GM19035 (cell line): ENCODE results near the gene THAP12.
"Not testable (repeated sequence)": the region's sequence is repeated elsewhere in the genome, so short reads cannot be mapped to it uniquely, and the experiment has no call there.

ENCODE experiments used
- ATAC-seq: cut with Tn5 transposase; IDR thresholded peaks from one replicate; pipeline ENCODE4 v1.9.1; 2021; ENCODE audit not compliant: unreplicated experiment

THAP12 gene

DNA sequence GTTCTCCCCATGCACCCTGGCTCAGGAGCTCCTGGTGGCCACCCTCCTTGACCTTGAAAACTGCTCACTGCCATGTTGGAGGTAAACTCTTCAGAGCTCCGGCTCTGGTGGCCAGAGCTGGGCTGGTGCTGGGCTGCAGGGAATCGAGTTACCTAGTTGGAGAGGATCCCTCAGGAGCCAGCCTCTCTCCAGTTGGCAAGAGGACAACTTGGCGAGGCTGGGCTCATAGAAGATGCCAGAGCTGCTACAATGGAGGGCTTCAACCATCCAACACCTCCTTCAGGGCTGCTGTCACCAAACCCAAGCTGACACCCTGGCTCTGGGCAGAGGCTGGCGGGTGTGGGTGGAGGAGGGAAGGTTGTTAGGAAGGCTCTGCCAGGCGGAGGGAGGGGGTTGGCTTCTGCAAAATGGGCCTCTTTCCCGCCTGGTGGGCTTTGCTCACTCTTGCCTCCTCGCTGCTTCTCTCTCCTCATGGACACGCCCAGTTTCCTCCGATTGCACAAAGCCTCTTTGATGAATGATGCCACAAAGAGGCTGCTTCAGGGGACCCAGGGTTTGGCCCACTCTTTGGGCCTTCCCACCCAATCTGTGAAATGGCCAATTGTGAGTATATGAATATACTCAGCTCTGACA lies 53.1 kb downstream of the THAP12 start:
- ATAC-seq: no peak

GRCh38 chr11:76327202-76327601 lies 53.7 kb downstream of the THAP12 start:
- ATAC-seq: no peak

DNA sequence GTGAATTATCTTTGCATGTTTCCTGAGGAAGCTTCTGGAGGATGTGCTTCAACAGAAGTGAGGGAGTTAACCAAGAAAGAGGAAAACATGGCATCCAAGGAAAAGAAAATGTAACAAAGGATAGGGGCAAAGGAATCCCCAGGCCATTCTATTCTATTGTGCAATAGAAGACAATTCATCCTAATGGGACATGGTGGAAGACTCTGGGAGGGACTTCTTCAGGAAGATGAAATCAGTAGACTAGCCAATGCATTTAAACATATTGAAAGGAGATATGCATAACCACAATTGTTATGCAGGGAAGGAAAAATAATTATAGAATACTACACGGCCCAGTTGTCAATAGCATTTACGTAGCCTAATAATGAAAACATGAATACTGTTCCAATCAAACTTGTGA lies 55.7 kb downstream of the THAP12 start:
- ATAC-seq: no peak

GRCh38 chr11:76323804-76324203 lies 57.1 kb downstream of the THAP12 start:
- no peak for ATAC-seq

DNA sequence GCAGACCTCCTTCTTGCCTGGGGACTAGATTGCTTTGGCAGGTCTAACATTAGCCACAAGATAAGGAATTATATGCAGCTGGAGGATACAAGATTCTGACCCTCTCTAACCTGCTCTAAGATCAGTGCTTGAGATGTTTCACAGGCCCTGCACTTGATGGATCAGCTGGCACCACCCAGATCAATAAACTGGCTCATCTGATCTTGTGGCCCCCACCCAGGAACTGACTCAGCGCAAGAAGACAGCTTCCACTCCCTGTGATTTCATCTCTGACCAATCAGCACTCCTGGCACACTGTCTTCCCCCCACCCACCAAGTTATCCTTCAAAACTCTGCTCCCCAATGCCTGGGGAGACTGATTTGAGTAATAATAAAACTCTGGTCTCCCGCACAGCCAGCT lies 57.6 kb downstream of the THAP12 start:
- ATAC-seq: not testable (repeated sequence)

DNA sequence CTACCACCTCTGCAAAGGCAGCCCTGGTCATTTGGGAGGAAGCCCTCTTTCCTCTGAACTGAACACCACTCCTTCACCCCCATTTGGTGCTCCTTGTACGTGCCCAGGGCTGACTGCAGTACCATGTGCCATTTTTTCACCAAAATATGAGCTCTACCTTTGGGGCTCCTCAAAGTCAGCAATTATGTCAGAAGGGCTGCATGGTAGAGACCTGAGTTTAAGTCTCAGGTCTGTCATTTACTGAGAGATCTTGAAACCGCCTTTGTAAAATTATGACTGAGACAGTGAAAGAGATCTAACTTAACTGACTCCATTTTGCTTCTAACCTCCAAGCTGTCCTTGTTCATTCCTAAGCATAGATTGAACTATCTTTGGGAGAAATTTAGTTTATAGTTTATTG lies 58.0 kb downstream of the THAP12 start:
- no peak for ATAC-seq

DNA sequence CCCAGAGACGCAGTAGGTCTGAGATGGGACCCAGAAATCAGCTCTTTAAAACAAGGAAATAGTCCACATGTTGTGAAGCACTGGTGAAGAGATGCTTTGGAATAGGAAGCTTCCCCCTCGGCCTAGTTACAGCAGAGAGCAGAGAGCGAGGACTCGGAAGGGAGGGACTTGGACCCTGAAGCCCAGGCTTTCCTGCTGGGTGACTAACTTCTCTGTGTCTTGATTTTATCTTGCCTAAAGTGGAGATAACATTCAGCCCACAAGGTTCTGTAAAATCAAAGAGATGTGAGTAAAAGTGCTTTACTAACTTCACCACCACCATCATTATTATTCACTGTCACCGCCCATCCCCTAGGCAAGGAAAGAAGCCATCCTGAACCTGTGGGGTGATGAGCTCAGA lies 58.4 kb downstream of the THAP12 start:
- ATAC-seq: no peak

GRCh38 chr11:76321820-76322524 lies 59.0 kb downstream of the THAP12 start:
- ATAC-seq: no peak

DNA sequence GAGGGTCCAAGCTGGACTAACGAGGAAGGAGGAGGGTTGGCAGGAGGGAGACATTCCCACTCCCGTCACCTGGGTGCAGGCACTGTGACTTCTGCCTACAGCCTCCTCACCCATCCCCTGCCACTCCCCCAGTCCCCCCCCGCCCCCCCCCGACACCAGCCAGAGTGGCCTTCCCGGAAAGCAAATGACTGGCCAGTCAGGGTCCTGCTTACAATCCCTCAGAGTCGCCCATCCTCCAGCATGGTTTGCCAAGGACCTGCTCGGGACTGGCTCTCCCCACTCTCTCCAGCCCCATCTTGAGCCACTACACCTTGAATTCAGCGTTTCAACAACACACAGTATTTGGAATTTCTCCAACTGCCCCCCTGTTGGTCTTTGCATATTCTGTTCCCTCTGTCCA lies 59.6 kb downstream of the THAP12 start:
- no peak for ATAC-seq

- no peak for ATAC-seq
Measured at GRCh38 chr11:76320929-76321328, 60.0 kb downstream of the THAP12 start.

- ATAC-seq: not testable (repeated sequence)
Measured at GRCh38 chr11:76319798-76320197, 61.1 kb downstream of the THAP12 start.

DNA sequence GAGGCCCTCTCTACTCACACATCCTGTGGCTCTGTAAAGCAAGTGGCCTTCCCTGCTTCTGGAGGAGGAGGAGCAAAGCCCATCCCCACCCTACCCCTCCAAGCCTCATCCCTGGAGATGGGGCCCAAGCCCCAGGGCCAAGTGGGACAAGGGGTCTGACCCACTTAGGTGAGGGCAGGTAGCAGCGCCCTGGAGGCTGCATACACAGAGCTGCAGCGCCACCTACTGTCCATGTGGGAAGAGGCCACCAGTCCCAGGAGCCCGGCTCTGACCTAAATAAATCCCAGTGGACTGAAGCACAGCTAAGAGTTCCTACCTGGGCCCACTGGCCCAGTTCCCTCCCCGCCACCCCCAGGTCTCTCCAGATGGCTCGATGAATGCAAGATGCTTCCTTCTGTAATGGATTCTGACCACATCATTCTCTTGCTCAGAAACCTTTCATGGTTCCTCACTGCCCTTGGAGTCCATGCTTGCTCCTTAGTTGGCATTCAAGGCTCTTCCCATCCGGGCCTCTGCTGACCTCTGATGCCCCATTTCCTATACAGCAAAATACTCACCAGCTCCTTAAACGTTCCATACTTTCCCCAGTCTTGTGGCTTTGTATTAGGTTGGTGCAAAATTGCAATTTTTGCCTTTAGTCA lies 62.1 kb downstream of the THAP12 start:
- peak; percentile 86 for ATAC-seq

DNA sequence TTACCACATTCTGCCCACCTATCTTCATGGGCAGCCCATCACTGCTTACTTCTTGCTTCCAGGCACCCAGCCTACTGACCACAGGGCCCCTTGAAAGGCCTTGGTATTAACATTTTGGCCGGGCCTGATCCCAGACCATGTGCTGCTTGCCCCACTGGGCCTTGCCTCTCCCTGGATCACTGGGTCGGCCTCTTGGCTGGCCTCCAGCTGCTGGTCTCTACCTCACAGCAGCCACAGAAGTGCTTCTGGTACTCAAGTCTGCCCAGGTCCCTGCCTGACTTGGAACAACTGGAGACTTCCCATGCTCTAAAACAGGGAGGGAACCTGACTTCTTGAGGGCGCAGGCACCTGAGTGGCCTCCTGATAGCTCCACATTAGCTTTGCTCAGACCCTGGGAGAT lies 63.6 kb downstream of the THAP12 start:
- ATAC-seq: no peak

- no peak for ATAC-seq
Measured at GRCh38 chr11:76316726-76317125, 64.2 kb downstream of the THAP12 start.

DNA sequence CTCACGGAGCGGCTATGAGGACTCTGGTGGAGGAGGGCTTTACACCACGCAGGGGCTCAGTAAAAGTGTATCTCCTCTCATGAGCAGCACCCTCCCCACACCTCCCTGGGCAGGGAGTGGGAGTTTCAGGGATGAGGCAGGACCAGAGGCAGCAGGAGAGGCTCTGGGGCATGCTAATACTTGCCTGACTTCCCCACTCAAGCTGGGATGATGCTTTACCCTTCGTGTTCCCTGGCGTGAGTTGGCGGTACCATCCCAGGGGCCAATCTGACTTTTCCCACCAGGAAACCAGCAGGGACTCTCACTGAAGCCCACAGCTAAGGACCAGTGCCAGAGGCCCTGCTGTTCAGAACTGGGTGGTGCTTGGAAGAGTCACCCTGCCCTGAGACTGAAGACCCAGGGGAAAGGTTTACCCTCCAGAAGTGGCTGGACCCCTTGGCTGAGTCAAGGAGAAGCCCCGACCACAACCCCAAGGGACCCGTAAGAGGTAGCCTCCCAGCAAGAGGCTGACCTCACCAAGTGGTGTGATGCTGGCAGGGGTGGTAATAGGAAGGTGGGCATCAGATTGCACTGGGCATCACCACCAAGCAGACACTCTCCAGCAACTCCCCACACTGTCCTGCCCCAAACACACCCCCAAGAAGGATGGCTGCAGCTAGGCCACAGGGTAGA lies 65.6 kb downstream of the THAP12 start:
- no peak for ATAC-seq

GRCh38 chr11:76314741-76315090 lies 66.2 kb downstream of the THAP12 start:
- ATAC-seq: no peak

- no peak for ATAC-seq
Measured at GRCh38 chr11:76313913-76314740, 66.8 kb downstream of the THAP12 start.

DNA sequence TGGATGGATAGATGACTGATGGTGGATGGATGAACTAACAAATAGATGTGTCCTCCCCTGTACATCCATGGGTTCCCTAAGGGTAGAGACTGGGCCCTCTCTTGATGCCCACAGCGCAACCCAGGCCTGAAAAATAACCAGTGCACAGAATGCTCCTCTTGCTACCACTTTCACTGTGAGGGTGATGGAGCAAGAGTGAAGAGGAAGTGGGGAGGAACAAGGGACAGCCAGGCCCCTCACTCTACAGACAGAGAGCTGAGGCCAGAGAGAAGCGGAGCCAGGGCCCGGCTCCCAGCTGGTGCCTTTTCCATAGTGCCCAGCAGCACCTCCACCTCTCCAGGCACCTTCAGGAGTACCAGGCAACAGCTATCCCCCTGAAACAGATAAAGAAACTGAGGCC lies 67.7 kb downstream of the THAP12 start:
- no peak for ATAC-seq

- no peak for ATAC-seq
Measured at GRCh38 chr11:76310832-76311595, 69.9 kb downstream of the THAP12 start.

DNA sequence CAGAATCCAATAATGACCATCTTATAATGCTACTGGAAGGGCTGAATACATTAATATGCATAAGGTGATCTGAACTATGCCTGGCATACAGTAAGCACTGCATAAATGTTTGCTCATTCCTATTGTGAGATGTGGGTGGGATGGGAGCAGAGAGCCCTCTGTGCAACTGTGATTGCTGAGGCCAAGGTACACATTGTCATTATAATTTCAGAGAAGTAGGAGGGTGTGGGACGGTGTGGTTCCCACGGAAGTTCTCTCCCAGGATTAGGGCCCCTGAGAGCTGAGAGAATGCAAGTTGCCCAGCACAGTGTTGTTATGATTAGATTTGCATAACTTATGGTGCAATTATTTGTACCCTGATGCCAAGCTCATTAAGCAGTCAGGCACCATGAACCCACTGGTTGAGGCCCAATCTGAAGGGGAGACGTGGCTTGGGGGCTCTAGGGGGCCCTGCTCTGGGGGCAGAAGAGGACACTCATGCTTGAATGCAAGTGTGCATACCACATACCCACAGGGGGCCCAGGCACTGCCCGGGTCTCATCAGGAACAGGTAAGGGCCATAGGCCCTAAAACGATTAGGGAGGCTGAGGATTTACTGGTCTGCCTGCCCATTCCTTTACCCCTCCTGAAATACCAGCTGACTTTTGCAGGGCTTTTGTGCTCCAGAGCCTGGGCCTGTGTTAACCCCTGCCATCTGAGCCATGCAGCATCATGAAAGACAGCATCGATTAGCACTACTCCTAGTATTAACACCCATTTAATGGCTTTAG lies 72.8 kb downstream of the THAP12 start:
- ATAC-seq: no peak
